ENCODE data around the gene OSTM1.

The OSTM1 gene

GRCh38 chr6:108118810-108119768, 44.5 kb upstream of the OSTM1 start:
- TF ChIP-seq, protein P1, sequence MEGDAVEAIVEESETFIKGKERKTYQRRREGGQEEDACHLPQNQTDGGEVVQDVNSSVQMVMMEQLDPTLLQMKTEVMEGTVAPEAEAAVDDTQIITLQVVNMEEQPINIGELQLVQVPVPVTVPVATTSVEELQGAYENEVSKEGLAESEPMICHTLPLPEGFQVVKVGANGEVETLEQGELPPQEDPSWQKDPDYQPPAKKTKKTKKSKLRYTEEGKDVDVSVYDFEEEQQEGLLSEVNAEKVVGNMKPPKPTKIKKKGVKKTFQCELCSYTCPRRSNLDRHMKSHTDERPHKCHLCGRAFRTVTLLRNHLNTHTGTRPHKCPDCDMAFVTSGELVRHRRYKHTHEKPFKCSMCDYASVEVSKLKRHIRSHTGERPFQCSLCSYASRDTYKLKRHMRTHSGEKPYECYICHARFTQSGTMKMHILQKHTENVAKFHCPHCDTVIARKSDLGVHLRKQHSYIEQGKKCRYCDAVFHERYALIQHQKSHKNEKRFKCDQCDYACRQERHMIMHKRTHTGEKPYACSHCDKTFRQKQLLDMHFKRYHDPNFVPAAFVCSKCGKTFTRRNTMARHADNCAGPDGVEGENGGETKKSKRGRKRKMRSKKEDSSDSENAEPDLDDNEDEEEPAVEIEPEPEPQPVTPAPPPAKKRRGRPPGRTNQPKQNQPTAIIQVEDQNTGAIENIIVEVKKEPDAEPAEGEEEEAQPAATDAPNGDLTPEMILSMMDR (IDR thresholded peaks at IDR 0.05), result no peak
- DNase-seq (ENCODE audit: low spot score), result no peak
- H3K27ac ChIP-seq, result no peak overlapping the region
- peak overlapping the region; percentile 72 for H3K4me3 ChIP-seq

DNA sequence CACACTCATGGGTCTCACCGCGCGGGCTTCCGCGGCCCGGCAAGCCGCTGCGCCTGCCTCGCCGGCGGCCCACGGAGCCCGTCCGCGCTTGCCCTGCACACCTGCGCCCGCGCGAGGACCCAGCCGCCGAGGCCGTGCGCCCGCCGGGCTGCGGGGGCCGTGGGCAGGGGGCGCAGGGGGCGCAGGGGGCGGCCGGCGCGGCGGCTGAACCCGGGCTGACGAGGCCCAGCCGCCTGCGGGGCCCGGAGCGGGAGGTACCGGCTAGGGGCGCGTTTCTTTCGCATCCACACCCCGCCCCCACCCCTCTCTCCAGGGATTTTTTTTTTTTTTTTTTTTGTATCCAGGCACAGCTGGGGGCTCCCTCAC, 43.8 kb upstream of the OSTM1 start:
- Histone ChIP-seq H3K4me3 (peak overlapping the region; percentile 72), H3K27ac (no peak overlapping the region)
- TF ChIP-seq, protein P1 (IDR thresholded peaks at IDR 0.05), result no peak
- no peak for DNase-seq (ENCODE audit: low spot score)

- TF ChIP-seq, protein P1 (IDR thresholded peaks at IDR 0.05), result no peak
- DNase-seq (ENCODE audit: low spot score), result no peak
- no peak overlapping the region for H3K27ac ChIP-seq
- H3K4me3 ChIP-seq, result peak overlapping the region; percentile 72
Measured at GRCh38 chr6:108117427-108118358, 43.2 kb upstream of the OSTM1 start.

DNA sequence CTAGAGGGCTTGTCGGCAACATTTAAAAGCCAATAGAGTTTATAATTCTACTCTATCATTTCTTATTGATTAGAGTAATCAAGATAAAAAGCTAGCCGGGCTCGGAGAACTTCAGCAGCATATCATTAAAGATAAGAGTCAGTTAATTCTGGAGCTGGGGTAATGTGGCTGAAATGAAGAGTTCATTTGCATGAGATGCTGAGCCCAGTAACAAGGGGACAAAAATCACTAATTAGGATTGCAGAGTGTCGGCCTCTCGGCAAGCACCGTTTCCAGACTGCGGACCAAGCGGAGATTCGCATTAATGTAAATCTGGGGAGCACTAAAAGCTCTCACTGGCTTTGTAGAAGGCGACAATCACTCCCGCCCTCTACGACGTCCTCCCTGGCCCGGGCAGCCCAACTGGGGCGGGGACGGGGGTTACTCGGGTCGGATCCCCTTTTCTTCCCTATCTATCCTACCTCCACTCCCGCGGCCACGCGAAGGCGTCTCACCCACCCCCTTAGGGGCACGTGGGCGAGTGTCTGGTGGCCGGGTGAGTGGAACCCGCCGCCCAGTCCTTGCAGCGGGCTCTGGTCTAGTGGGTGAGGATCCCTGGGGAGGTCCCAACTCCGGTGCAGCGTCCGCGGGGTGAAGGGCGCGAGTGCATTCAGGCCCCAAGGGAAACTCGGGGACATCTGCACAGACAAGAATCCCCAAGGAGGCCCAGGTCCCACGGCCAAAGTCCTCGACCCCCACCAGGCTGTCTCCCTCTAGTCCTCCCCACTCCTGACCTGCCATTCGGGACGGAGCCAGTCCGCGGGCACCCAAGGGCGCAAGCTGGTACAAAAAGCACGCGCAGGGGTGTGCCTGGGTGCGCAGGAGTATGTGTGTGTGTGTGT, 42.2 kb upstream of the OSTM1 start:
- peak overlapping the region; percentile 72 for H3K4me3 ChIP-seq

DNA sequence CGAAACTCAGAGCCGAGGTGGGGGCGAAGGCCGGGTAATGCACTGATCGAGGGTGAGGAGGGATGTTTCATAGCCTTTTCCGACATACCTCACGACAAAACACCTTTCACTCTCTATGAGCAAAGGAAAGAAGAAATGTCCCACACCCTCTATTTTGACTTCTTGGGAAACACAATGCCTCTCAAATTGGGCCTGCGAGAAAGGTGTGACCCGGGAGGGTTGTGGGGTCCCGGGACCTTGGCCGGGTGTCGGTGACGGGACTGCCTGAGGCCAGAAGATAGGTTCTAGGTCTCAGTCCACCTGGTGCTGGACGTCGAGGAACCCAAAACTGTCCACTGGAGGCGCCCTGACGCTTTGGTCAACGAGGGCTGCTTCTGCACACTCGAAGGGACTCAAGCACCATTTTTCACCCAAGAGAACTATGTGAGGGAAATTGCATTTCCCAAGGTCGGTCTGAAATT, 41.1 kb upstream of the OSTM1 start:
- TF ChIP-seq, protein P1 (IDR thresholded peaks at IDR 0.05), result no peak
- H3K27ac ChIP-seq, result no peak overlapping the region
- peak overlapping the region; percentile 65 for H3K4me3 ChIP-seq
- DNase-seq (ENCODE audit: low spot score), result no peak

More for the DNA sequence above, 42.2 kb upstream of the OSTM1 start:
- TF ChIP-seq, protein P1 (IDR thresholded peaks at IDR 0.05), result no peak
- DNase-seq (ENCODE audit: low spot score), result no peak
- H3K27ac ChIP-seq, result no peak overlapping the region

Data from coronary artery (tissue), 2 donors.